Superior temporal gyrus (tissue), 1 donor: ENCODE measurements around the gene FAM184B.

Source experiments
- DNase-seq: peaks from one replicate; pipeline ENCODE4 v3.0.0-alpha.2; 2016; ENCODE audit errors: extremely low spot score

FAM184B gene

GRCh38 chr4:17636341-17636695 is 145.1 kb downstream of the FAM184B start:
- DNase-seq: no peak

GRCh38 chr4:17635056-17635455 is 146.4 kb downstream of the FAM184B start:
- DNase-seq: no peak

- DNase-seq: no peak
Measured at GRCh38 chr4:17633600-17633999, 147.8 kb downstream of the FAM184B start.

- no peak for DNase-seq
Measured at GRCh38 chr4:17630228-17630627, 151.2 kb downstream of the FAM184B start.

GRCh38 chr4:17624821-17625220 is 156.6 kb downstream of the FAM184B start:
- DNase-seq: no peak

GRCh38 chr4:17623451-17624001 is 157.9 kb downstream of the FAM184B start:
- no peak for DNase-seq

- no peak for DNase-seq
Measured at GRCh38 chr4:17619416-17620105, 161.9 kb downstream of the FAM184B start.

- no peak for DNase-seq
Measured at GRCh38 chr4:17618926-17619325, 162.5 kb downstream of the FAM184B start.

GRCh38 chr4:17616283-17616682 is 165.1 kb downstream of the FAM184B start:
- DNase-seq: no peak

GRCh38 chr4:17614416-17615299 is 166.8 kb downstream of the FAM184B start, which contains the start of gene MED28:
Gene MED28 (plus strand): TSS chr4:17614641. CDS start chr4:17614655, 14 bp downstream.
- peak; percentile 99 for DNase-seq

GRCh38 chr4:17613761-17614415 is 167.5 kb downstream of the FAM184B start:
- no peak for DNase-seq

GRCh38 chr4:17605236-17605635 is 176.2 kb downstream of the FAM184B start:
- no peak for DNase-seq

GRCh38 chr4:17599826-17600225 is 181.6 kb downstream of the FAM184B start:
- no peak for DNase-seq

GRCh38 chr4:17597517-17597916 is 183.9 kb downstream of the FAM184B start:
- DNase-seq: no peak

GRCh38 chr4:17595471-17596005 is 185.9 kb downstream of the FAM184B start:
- no peak for DNase-seq

GRCh38 chr4:17589355-17589754 is 192.1 kb downstream of the FAM184B start:
- no peak for DNase-seq

- DNase-seq: peak; percentile 60
Measured at GRCh38 chr4:17587094-17587822, 194.2 kb downstream of the FAM184B start.

- DNase-seq: no peak
Measured at GRCh38 chr4:17584521-17585213, 196.8 kb downstream of the FAM184B start.

- DNase-seq: no peak
Measured at GRCh38 chr4:17583941-17584340, 197.5 kb downstream of the FAM184B start.

- DNase-seq: no peak
Measured at GRCh38 chr4:17583276-17583675, 198.1 kb downstream of the FAM184B start.

- no peak for DNase-seq
Measured at GRCh38 chr4:17580969-17581368, 200.5 kb downstream of the FAM184B start.
